GM12878 (cell line): ENCODE data around the gene FPR1. TPM values are rescaled to one million over a fixed set of nuclear protein-coding genes. Genes with fewer than 3 reads are reported as not detected.

Experiments
- ATAC-seq: fragments of 200-7000 bp; cut with Tn5 transposase; 3 replicates; pipeline ENCODE4 v1.9.1; 2020; ENCODE audit warnings: mild to moderate bottlenecking, moderate library complexity
- Bru-seq: library from RNA; stranded (reverse); fragments of 400-500 nt; gene quantifications from one replicate; lab custom pipeline; 2021; lab: Mats Ljungman, UMichigan
- BruChase-seq, 2 experiments: library from RNA; stranded (reverse); fragments of 400-500 nt; gene quantifications; one replicate each; lab custom pipeline; 2021; lab: Mats Ljungman, UMichigan
- BruUV-seq: library from RNA; stranded (reverse); fragments of 400-500 nt; replicated peaks from 2 replicates; lab custom pipeline; 2021; lab: Mats Ljungman, UMichigan
- CTCF ChIA-PET: fragments of 300-600 bp; sonication (Branson Sonifier 250); formaldehyde crosslinking; extraction: SDS; loops from one replicate; lab custom pipeline; 2021; ENCODE audit warnings: inconsistent platforms; lab: Yijun Ruan, JAX
- POLR2A ChIA-PET: fragments of 350-600 bp; formaldehyde crosslinking; extraction: SDS; loops from one replicate; lab custom pipeline; 2021; ENCODE audit warnings: inconsistent platforms; lab: Charles Lee
- RAD21 ChIA-PET: fragments of 300-600 bp; sonication (Branson Sonifier 250); formaldehyde crosslinking; loops from one replicate; lab custom pipeline; 2023; ENCODE audit warnings: antibody characterized with exemption; ENCODE audit not compliant: unreplicated experiment; lab: Charles Lee
- SMC1A ChIA-PET: fragments of 300-600 bp; sonication (Branson Sonifier 250); formaldehyde crosslinking; loops from one replicate; lab custom pipeline; 2023; ENCODE audit not compliant: unreplicated experiment, uncharacterized antibody; lab: Charles Lee
- DNase-seq: peaks from one replicate; pipeline ENCODE4 v3.0.0-alpha.2; 2011; ENCODE audit warnings: low read depth, low spot score
- FAIRE-seq: peaks from 3 replicates; lab custom pipeline; 2011; peaks lifted over from hg19 to GRCh38; lab: Jason Lieb, UNC
- H2AFZ ChIP-seq: 2 replicates; pipeline ENCODE4 v1.6.0; 2011; ENCODE audit warnings: low read depth, low read length, control low read depth; ENCODE audit not compliant: control insufficient read depth
- H3K27ac ChIP-seq: 2 replicates; pipeline ENCODE4 v1.5.1; 2011; ENCODE audit warnings: control low read depth; ENCODE audit not compliant: control insufficient read depth, insufficient read depth
- H3K27me3 ChIP-seq, 2 experiments: replicated peaks in 1 of 2; 2 replicates each; pipeline versions ENCODE4 v1.6.0 to v1.6.1; 2011; ENCODE audit warnings: low read length in 1 of 2; ENCODE audit not compliant: control insufficient read depth in 2 of 2, insufficient read depth in 2 of 2
- H3K36me3 ChIP-seq, 2 experiments: 2 replicates each; pipeline ENCODE4 v1.5.1; 2011; ENCODE audit warnings: low read length in 1 of 2; ENCODE audit not compliant: control insufficient read depth in 2 of 2, insufficient read depth in 2 of 2
- H3K4me1 ChIP-seq: 2 replicates; pipeline ENCODE4 v1.6.1; 2011; ENCODE audit warnings: mild to moderate bottlenecking, low read length, moderate library complexity, mixed read lengths; ENCODE audit not compliant: control insufficient read depth, insufficient read depth
- H3K4me2 ChIP-seq: 2 replicates; pipeline ENCODE4 v1.6.0; 2011; ENCODE audit warnings: control low read depth; ENCODE audit not compliant: control insufficient read depth, insufficient read depth
- H3K4me3 ChIP-seq: fragments of 200-600 bp; sonication (generic); 2 replicates; pipeline ENCODE4 v1.5.1; 2016
- H3K79me2 ChIP-seq: 2 replicates; pipeline ENCODE4 v1.6.0; 2011; ENCODE audit warnings: low read length; ENCODE audit not compliant: control insufficient read depth, insufficient read depth
- H3K9ac ChIP-seq: 2 replicates; pipeline ENCODE4 v1.8.0; 2011; ENCODE audit warnings: low read length, control low read depth, mixed read lengths; ENCODE audit not compliant: control insufficient read depth, insufficient read depth
- H3K9me3 ChIP-seq: replicated peaks from 3 replicates; pipeline ENCODE4 v1.5.1; 2011; ENCODE audit warnings: mild to moderate bottlenecking, low read length; ENCODE audit not compliant: control insufficient read depth, insufficient read depth
- H4K20me1 ChIP-seq: 2 replicates; pipeline ENCODE4 v1.6.0; 2011; ENCODE audit not compliant: control insufficient read depth, insufficient read depth
- CBFB ChIP-seq: IDR thresholded peaks from 2 replicates; pipeline ENCODE4 v1.6.1; 2016; ENCODE audit warnings: antibody characterized with exemption, low read depth
- NFIC ChIP-seq: IDR thresholded peaks from 2 replicates; pipeline ENCODE4 v1.6.1; 2012; ENCODE audit warnings: low read depth, mild to moderate bottlenecking, inconsistent platforms, low read length, moderate library complexity
- SMARCA5 ChIP-seq: fragments of 450-650 bp; IDR thresholded peaks from 2 replicates; pipeline ENCODE4 v1.6.1; 2017; ENCODE audit warnings: mild to moderate bottlenecking
- WGBS: methylation state at CpG from one replicate; pipeline ENCODE4 v1.1.6; 2016; ENCODE audit warnings: low lambda C conversion rate; ENCODE audit not compliant: insufficient replicate concordance, insufficient coverage; ENCODE audit errors: missing lambda C conversion rate; 5-methylcytosine and 5-hydroxymethylcytosine counted together
- in situ Hi-C: fragments of 300-500 bp; cut with MboI; formaldehyde crosslinking; loops from 9 replicates; pipeline ENCODE4 v1.14.3; 2018; ENCODE audit warnings: mixed read lengths
- intact Hi-C: fragments of 100-400 bp; cut with micrococcal nuclease; formaldehyde crosslinking; loops from one replicate; pipeline ENCODE4 v1.14.2; 2022; ENCODE audit not compliant: unreplicated experiment
- long read RNA-seq, 2 experiments: library from polyadenylated mRNA; unstranded; transcript quantifications; one replicate each; pipeline ENCODE4 v2.0.0, GENCODE V29; 2019 to 2020
- polyA minus RNA-seq, 3 experiments: library from RNA; depleted of rRNA, polyadenylated mRNA; stranded (reverse); fragments of >200 nt; gene quantifications; 2 replicates each; pipeline ENCODE4 v1.2.3, GENCODE V29; 2011
- polyA plus RNA-seq, 11 experiments: library from polyadenylated mRNA; depleted of rRNA in 4 of 11; unstranded in 6 of 11; stranded (reverse) in 5 of 11; fragments of >200 nt; fragmentation: Nextera tagmentation in 4 of 11; fragmentation: Illumina TruSeq in 1 of 11; extraction: Ambion mirVana in 4 of 11; extraction: Trizol in 1 of 11; gene quantifications; 1 replicate in 1 of 11; 2 replicates in 10 of 11; pipeline versions ENCODE4 v1.2.1 to v1.2.3, GENCODE V29; 2011 to 2016; ENCODE audit warnings: inconsistent platforms in 2 of 11, missing spikeins in 2 of 11, low read depth in 1 of 11
- total RNA-seq, 4 experiments: library from RNA; depleted of rRNA in 3 of 4; stranded (reverse); fragments of >200 nt in 3 of 4; fragmentation: Illumina TruSeq in 1 of 4; extraction: Trizol in 1 of 4; gene quantifications; 2 replicates each; pipeline versions ENCODE4 v1.2.1 to v1.2.3, GENCODE V29; 2013 to 2021

FPR1 gene, protein sequence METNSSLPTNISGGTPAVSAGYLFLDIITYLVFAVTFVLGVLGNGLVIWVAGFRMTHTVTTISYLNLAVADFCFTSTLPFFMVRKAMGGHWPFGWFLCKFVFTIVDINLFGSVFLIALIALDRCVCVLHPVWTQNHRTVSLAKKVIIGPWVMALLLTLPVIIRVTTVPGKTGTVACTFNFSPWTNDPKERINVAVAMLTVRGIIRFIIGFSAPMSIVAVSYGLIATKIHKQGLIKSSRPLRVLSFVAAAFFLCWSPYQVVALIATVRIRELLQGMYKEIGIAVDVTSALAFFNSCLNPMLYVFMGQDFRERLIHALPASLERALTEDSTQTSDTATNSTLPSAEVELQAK
- 1.0 TPM in 1 of 2 replicates, not detected in the other for total RNA-seq (2013; cell fraction: nucleolus; rRNA removed)
- not detected in 2 replicates for total RNA-seq (2014; rRNA removed)
- not detected in 2 replicates for total RNA-seq (2014; rRNA removed; fragmentation: Illumina TruSeq; extraction: Trizol)
- total RNA-seq (2021), result not detected in 2 replicates
- polyA plus RNA-seq (2011; ENCODE audit: low read depth), result not detected
- not detected in 2 replicates for polyA plus RNA-seq (2011; rRNA removed)
- polyA plus RNA-seq (2011; cell fraction: cytosol; rRNA removed), result not detected in 2 replicates
- not detected in 2 replicates for polyA plus RNA-seq (2011; cell fraction: nucleus; rRNA removed)
- not detected in 2 replicates for polyA plus RNA-seq (2012)
- not detected in 2 replicates for polyA plus RNA-seq (2014; fragmentation: Illumina TruSeq; extraction: Trizol)
- not detected for polyA plus RNA-seq (2014; fragmentation: Nextera tagmentation; extraction: Ambion mirVana)
- polyA plus RNA-seq (2014; rRNA removed), result not detected in 2 replicates
- not detected for polyA plus RNA-seq (2016; fragmentation: Nextera tagmentation; extraction: Ambion mirVana)
- polyA minus RNA-seq (2011; rRNA and poly(A)+ RNA removed), result 0.31 TPM in 1 of 2 replicates, not detected in the other
- polyA minus RNA-seq (2011; cell fraction: cytosol; rRNA and poly(A)+ RNA removed), result not detected in 2 replicates
- not detected in 2 replicates for polyA minus RNA-seq (2011; cell fraction: nucleus; rRNA and poly(A)+ RNA removed)
- not detected for Bru-seq, nascent RNA
- not detected for BruChase-seq, experiment 1, labeled RNA remaining after a 6-hour chase
- BruChase-seq, experiment 2, labeled RNA remaining after a 2-hour chase, result not detected
- long read RNA-seq, experiment 1, result 0 reads
- long read RNA-seq, experiment 2, result 0 reads

GRCh38 chr19:51751655-51752054, at the start of gene FPR1:
Gene FPR1, minus strand, starts transcription at chr19:51751878. Its CDS starts 4,884 bp downstream, at chr19:51746994.
- POLR2A ChIA-PET, result interaction anchor here (0.5 kb wide), 1 partner anchor 868 kb away, joined by 4 read pairs; no protein-coding TSS in a partner anchor
- in situ Hi-C loops, result no loop called here
- Histone ChIP-seq H3K36me3 (no peaks in the 10 kb centered on the region), H3K9ac (no peak within 1 kb of the TSS), H3K4me2 (no peak within 1 kb of the TSS), H4K20me1 (no peaks in the 10 kb centered on the region), H3K4me3 (no peak within 1 kb of the TSS), H3K9me3 (no peaks in the 10 kb centered on the region; the same call in 2 of the 3 replicates), H2AFZ (no peak within 1 kb of the TSS), H3K27me3 (no peaks in the 10 kb centered on the region)
- ATAC-seq (no peak), DNase-seq (no peak)
- 83% methylated on average over 2 of the region's 2 CpGs for WGBS
- RAD21 ChIA-PET, result no interaction called here
- BruUV-seq, result no TSS peak
- SMC1A ChIA-PET, result no interaction called here
- TF ChIP-seq CBFB, result no peak
- no peak for TF ChIP-seq NFIC
- TF ChIP-seq SMARCA5, result no peak
- TF ChIP-seq, all 136 proteins: peak for 0
- CTCF ChIA-PET, result interaction anchor here (0.7 to 2.3 kb wide), 2 partner anchors 26 to 27 kb away, joined by 3 to 6 read pairs; no protein-coding TSS in a partner anchor
- Histone ChIP-seq H3K4me1 (no peaks in the 10 kb centered on the region), H3K27ac (no peak within 1 kb of the TSS), H3K79me2 (no peaks in the 10 kb centered on the region)
- no peak for FAIRE-seq
- intact Hi-C loops, result no loop called here
